SK-N-SH treated with all-trans-retinoic acid at 6 μM for 48 hours (cell line): ENCODE measurements around the gene SPATA1.
A peak's percentile ranks its signal among the peaks of the same experiment; 100 is the strongest.

Experiments used
- ATAC-seq: fragments of 200-7000 bp; cut with Tn5 transposase; 3 replicates; pipeline ENCODE4 v1.9.1; 2020; ENCODE audit warnings: mild to moderate bottlenecking, moderate library complexity
- ARNTL ChIP-seq: fragments of 450-650 bp; formaldehyde crosslinking; IDR thresholded peaks from 2 replicates; pipeline ENCODE4 v1.5.0; 2020; ENCODE audit warnings: low read depth, mild to moderate bottlenecking, moderate library complexity, borderline replicate concordance
- CREB5 ChIP-seq: fragments of 250-450 bp; sonication (Bioruptor Pico); IDR thresholded peaks from 2 replicates; pipeline ENCODE4 v1.5.1; 2020; ENCODE audit warnings: low read depth, mild to moderate bottlenecking, moderate library complexity
- ESRRG ChIP-seq: fragments of 250-450 bp; sonication (Bioruptor Pico); IDR thresholded peaks from 2 replicates; pipeline ENCODE4 v1.6.1; 2021; ENCODE audit warnings: mild to moderate bottlenecking
- GLIS3 ChIP-seq: fragments of 250-450 bp; sonication (Bioruptor Pico); IDR thresholded peaks from 2 replicates; pipeline ENCODE4 v1.5.0; 2020; ENCODE audit warnings: mild to moderate bottlenecking, moderate library complexity
- ISL1 ChIP-seq: fragments of 250-450 bp; sonication (Bioruptor Pico); IDR thresholded peaks from 2 replicates; pipeline ENCODE4 v2.1.2; 2022; ENCODE audit warnings: mild to moderate bottlenecking, moderate library complexity
- OSR1 ChIP-seq: fragments of 250-450 bp; sonication (Bioruptor Pico); IDR thresholded peaks from 2 replicates; pipeline ENCODE4 v1.8.0; 2022; ENCODE audit warnings: moderate library complexity, mild to moderate bottlenecking, inconsistent platforms
- PATZ1 ChIP-seq: fragments of 250-450 bp; sonication (Bioruptor Pico); IDR thresholded peaks from 2 replicates; pipeline ENCODE4 v1.8.0; 2020; ENCODE audit warnings: mild to moderate bottlenecking, moderate library complexity, borderline replicate concordance
- RARB ChIP-seq: fragments of 250-450 bp; sonication (Bioruptor Pico); IDR thresholded peaks from 2 replicates; pipeline ENCODE4 v1.8.0; 2021; ENCODE audit warnings: mild to moderate bottlenecking, moderate library complexity
- SNAI2 ChIP-seq: fragments of 250-450 bp; sonication (Bioruptor Pico); IDR thresholded peaks from 2 replicates; pipeline ENCODE4 v1.5.0; 2020; ENCODE audit warnings: mild to moderate bottlenecking, moderate library complexity
- TOX ChIP-seq: fragments of 250-450 bp; sonication (Bioruptor Pico); IDR thresholded peaks from 2 replicates; pipeline ENCODE4 v1.8.0; 2021; ENCODE audit warnings: mild to moderate bottlenecking, moderate library complexity, borderline replicate concordance
- TSHZ2 ChIP-seq: fragments of 250-450 bp; sonication (Bioruptor Pico); IDR thresholded peaks from 2 replicates; pipeline ENCODE4 v1.5.0; 2020; ENCODE audit warnings: mild to moderate bottlenecking, moderate library complexity
- ZC3H10 ChIP-seq: fragments of 250-450 bp; sonication (Bioruptor Pico); IDR thresholded peaks from 2 replicates; pipeline ENCODE4 v1.5.1; 2021; ENCODE audit warnings: mild to moderate bottlenecking, moderate library complexity
- ZFP3 ChIP-seq: fragments of 250-450 bp; sonication (Bioruptor Pico); IDR thresholded peaks from 2 replicates; pipeline ENCODE4 v1.5.0; 2020; ENCODE audit warnings: mild to moderate bottlenecking, moderate library complexity
- ZFP30 ChIP-seq: fragments of 450-650 bp; formaldehyde crosslinking; IDR thresholded peaks from 2 replicates; pipeline ENCODE4 v1.5.0; 2022; ENCODE audit warnings: mild to moderate bottlenecking, moderate library complexity
- ZNF565 ChIP-seq: fragments of 450-650 bp; formaldehyde crosslinking; conservative IDR thresholded peaks from 2 replicates; pipeline ENCODE4 v1.5.0; 2020; ENCODE audit warnings: low read depth, mild to moderate bottlenecking, moderate library complexity
- ZNF8 ChIP-seq: fragments of 450-650 bp; formaldehyde crosslinking; IDR thresholded peaks from 2 replicates; pipeline ENCODE4 v1.5.0; 2020; ENCODE audit warnings: mild to moderate bottlenecking, moderate library complexity

SPATA1 gene

GRCh38 chr1:84538599-84538998, 32.4 kb downstream of the SPATA1 start:
- no peak for ATAC-seq

GRCh38 chr1:84539972-84540371, 33.8 kb downstream of the SPATA1 start:
- peak; percentile 77 for ATAC-seq

More at GRCh38 chr1:84538599-84538998, 32.4 kb downstream of the SPATA1 start:
- TF ChIP-seq RARB (CRISPR knock-in tag) (no peak), PATZ1 (CRISPR knock-in tag) (no peak), TOX (CRISPR knock-in tag) (no peak), ISL1 (no peak), ZC3H10 (CRISPR knock-in tag) (no peak), OSR1 (no peak), TSHZ2 (CRISPR knock-in tag) (no peak)

GRCh38 chr1:84540759-84541158, 34.6 kb downstream of the SPATA1 start:
- ATAC-seq, result peak; percentile 58
- TF ChIP-seq ZNF565 (CRISPR knock-in tag) (no peak), ISL1 (no peak), ARNTL (CRISPR knock-in tag) (no peak), ZC3H10 (CRISPR knock-in tag) (no peak), ESRRG (CRISPR knock-in tag) (no peak), TSHZ2 (CRISPR knock-in tag) (no peak), CREB5 (CRISPR knock-in tag) (no peak), SNAI2 (CRISPR knock-in tag) (no peak)
- TF ChIP-seq, all 23 proteins: peak for 0

More at GRCh38 chr1:84539972-84540371, 33.8 kb downstream of the SPATA1 start:
- TF ChIP-seq TSHZ2 (CRISPR knock-in tag) (no peak), ISL1 (peak; percentile 78)

GRCh38 chr1:84541679-84542078, 35.5 kb downstream of the SPATA1 start:
- TF ChIP-seq ESRRG (CRISPR knock-in tag) (no peak), ZC3H10 (CRISPR knock-in tag) (no peak), ARNTL (CRISPR knock-in tag) (no peak), ZNF8 (CRISPR knock-in tag) (no peak), RARB (CRISPR knock-in tag) (no peak), ZNF565 (CRISPR knock-in tag) (no peak), ZFP30 (CRISPR knock-in tag) (no peak), TOX (CRISPR knock-in tag) (no peak), ZFP3 (CRISPR knock-in tag) (no peak), PATZ1 (CRISPR knock-in tag) (no peak), GLIS3 (CRISPR knock-in tag) (no peak)
- no peak for ATAC-seq
